ENCODE data around the gene ILF2.

DNA sequence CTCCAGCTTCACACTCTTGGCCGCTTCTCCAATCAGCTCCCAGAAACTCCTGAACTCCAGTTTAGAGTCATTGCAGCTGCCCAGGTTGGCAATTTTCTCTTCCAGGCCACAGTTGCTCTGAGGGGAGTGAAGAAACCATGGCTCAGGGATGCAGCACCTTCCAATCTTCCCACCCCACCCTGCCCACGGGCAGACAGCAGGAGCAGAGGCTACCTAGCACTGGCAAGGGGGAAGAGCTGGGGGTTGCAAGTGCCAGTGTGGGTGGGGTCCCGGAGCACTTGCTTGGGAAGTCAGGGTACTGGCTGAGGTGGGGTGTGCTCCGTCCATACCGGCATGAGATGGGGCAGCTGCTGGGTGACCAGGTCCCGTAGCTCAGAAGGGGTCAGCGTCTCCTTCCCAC lies 55.9 kb downstream of the ILF2 start:
- TF ChIP-seq, protein P1, sequence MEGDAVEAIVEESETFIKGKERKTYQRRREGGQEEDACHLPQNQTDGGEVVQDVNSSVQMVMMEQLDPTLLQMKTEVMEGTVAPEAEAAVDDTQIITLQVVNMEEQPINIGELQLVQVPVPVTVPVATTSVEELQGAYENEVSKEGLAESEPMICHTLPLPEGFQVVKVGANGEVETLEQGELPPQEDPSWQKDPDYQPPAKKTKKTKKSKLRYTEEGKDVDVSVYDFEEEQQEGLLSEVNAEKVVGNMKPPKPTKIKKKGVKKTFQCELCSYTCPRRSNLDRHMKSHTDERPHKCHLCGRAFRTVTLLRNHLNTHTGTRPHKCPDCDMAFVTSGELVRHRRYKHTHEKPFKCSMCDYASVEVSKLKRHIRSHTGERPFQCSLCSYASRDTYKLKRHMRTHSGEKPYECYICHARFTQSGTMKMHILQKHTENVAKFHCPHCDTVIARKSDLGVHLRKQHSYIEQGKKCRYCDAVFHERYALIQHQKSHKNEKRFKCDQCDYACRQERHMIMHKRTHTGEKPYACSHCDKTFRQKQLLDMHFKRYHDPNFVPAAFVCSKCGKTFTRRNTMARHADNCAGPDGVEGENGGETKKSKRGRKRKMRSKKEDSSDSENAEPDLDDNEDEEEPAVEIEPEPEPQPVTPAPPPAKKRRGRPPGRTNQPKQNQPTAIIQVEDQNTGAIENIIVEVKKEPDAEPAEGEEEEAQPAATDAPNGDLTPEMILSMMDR (optimal IDR thresholded peaks at IDR 0.05 in 1 of 3, IDR thresholded peaks at IDR 0.05 in 1 of 3, conservative IDR thresholded peaks at IDR 0.05 in 1 of 3; ENCODE audit: extremely low read depth in 1 of 3, insufficient read depth in 2 of 3, low read length in 3 of 3): no peak
- no peak for TF ChIP-seq EZH2 (IDR thresholded peaks at IDR 0.05; ENCODE audit: low read length)

All from keratinocyte (primary cell).